ENCODE measurements around the gene ESD.

GRCh38 chr13:46830405-46831005 lies 33.5 kb upstream of the ESD start:
- TF ChIP-seq, protein P1, sequence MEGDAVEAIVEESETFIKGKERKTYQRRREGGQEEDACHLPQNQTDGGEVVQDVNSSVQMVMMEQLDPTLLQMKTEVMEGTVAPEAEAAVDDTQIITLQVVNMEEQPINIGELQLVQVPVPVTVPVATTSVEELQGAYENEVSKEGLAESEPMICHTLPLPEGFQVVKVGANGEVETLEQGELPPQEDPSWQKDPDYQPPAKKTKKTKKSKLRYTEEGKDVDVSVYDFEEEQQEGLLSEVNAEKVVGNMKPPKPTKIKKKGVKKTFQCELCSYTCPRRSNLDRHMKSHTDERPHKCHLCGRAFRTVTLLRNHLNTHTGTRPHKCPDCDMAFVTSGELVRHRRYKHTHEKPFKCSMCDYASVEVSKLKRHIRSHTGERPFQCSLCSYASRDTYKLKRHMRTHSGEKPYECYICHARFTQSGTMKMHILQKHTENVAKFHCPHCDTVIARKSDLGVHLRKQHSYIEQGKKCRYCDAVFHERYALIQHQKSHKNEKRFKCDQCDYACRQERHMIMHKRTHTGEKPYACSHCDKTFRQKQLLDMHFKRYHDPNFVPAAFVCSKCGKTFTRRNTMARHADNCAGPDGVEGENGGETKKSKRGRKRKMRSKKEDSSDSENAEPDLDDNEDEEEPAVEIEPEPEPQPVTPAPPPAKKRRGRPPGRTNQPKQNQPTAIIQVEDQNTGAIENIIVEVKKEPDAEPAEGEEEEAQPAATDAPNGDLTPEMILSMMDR (IDR thresholded peaks at IDR 0.05; ENCODE audit: low read depth, low read length, poor library complexity, severe bottlenecking), result no peak
- TF ChIP-seq EZH2phosphoT487 (IDR thresholded peaks at IDR 0.05; ENCODE audit: borderline replicate concordance, low read length), result no peak
